Measurements from ENCODE around the gene RASSF10. TPM values are rescaled to one million over a fixed set of nuclear protein-coding genes. Genes with fewer than 3 reads are reported as not detected.

RASSF10 gene
- polyA plus RNA-seq, 3 donors = not detected

DNA sequence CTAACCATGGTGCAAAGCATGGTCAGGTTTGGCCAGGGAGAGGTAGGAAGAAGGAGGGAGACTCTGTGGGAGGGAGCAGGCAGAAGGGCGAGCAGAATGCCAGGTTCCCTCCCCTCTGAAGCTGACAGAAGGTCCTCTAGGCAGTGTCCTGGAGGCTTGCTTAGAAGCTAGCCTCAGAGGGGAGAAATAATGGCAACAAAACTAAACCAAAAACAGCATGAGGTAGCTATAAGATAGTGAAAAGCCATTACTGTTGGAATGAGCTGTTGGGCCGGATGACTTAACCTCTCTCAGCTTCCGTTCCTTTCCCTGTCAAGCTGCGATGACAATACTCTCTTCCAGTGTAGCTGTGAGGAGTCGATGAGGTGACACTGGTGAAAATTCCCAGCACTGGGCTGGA is 36.6 kb downstream of the RASSF10 start:
- H3K27me3 ChIP-seq (ENCODE audit: control insufficient read depth in 2 of 2, insufficient read depth in 2 of 2, low read length in 2 of 2) = no peaks in the 10 kb centered on the region
- H3K36me3 ChIP-seq (replicated peaks in 1 of 2; ENCODE audit: control insufficient read depth in 1 of 2, insufficient read depth in 2 of 2, low read length in 2 of 2) = no peaks in the 10 kb centered on the region
- intact Hi-C loops (cut with micrococcal nuclease) = no loop called here
- TF ChIP-seq, protein P1, sequence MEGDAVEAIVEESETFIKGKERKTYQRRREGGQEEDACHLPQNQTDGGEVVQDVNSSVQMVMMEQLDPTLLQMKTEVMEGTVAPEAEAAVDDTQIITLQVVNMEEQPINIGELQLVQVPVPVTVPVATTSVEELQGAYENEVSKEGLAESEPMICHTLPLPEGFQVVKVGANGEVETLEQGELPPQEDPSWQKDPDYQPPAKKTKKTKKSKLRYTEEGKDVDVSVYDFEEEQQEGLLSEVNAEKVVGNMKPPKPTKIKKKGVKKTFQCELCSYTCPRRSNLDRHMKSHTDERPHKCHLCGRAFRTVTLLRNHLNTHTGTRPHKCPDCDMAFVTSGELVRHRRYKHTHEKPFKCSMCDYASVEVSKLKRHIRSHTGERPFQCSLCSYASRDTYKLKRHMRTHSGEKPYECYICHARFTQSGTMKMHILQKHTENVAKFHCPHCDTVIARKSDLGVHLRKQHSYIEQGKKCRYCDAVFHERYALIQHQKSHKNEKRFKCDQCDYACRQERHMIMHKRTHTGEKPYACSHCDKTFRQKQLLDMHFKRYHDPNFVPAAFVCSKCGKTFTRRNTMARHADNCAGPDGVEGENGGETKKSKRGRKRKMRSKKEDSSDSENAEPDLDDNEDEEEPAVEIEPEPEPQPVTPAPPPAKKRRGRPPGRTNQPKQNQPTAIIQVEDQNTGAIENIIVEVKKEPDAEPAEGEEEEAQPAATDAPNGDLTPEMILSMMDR (IDR thresholded peaks at IDR 0.05) = no peak
- no peaks in the 10 kb centered on the region for H3K36me3 Mint-ChIP-seq
- no peaks in the 10 kb centered on the region for H3K4me1 Mint-ChIP-seq
- DNase-seq = no peak
- H3K27ac ChIP-seq (ENCODE audit: low read depth in 1 of 2, low read length in 2 of 2) = no peak overlapping the region
- no CpG with 5 or more reads among the region's 5 CpGs for WGBS (ENCODE audit: insufficient coverage)
- peaks cover 0 to 3% (median 0%) of the 10 kb centered on the region in 3 donors for H3K27me3 Mint-ChIP-seq (ENCODE audit: low read depth in 3 of 3)
- H3K9ac ChIP-seq (ENCODE audit: insufficient read depth, low read length, poor library complexity, severe bottlenecking) = no peak overlapping the region
- no peaks in the 10 kb centered on the region for H3K9me3 ChIP-seq (replicated peaks in 1 of 2; ENCODE audit: control insufficient read depth in 1 of 2, insufficient read depth in 1 of 2, low read length in 2 of 2)
- peaks cover 0 to 3% (median 0%) of the 10 kb centered on the region in 7 donors for H3K9me3 Mint-ChIP-seq
- no peaks in the 10 kb centered on the region for H3K4me1 ChIP-seq (ENCODE audit: control insufficient read depth in 1 of 2, insufficient read depth in 2 of 2, low read length in 2 of 2)
- H3K4me3 ChIP-seq (replicated peaks in 1 of 3; ENCODE audit: low read depth in 2 of 3, low read length in 3 of 3) = no peak overlapping the region
- no peak overlapping the region for H3K4me2 ChIP-seq (replicated peaks; ENCODE audit: extremely low read depth, low read length, poor library complexity, severe bottlenecking)
- H4K20me1 ChIP-seq (ENCODE audit: insufficient read depth, low read length) = no peaks in the 10 kb centered on the region
- no peaks in the 10 kb centered on the region for H3K79me2 ChIP-seq (ENCODE audit: insufficient read depth, low read length)
- H3K4me3 Mint-ChIP-seq = no peak overlapping the region
- no peak overlapping the region for H2AFZ ChIP-seq (ENCODE audit: insufficient read depth, low read depth, low read length, poor library complexity, severe bottlenecking)
- H3K27ac Mint-ChIP-seq = no peak overlapping the region

DNA sequence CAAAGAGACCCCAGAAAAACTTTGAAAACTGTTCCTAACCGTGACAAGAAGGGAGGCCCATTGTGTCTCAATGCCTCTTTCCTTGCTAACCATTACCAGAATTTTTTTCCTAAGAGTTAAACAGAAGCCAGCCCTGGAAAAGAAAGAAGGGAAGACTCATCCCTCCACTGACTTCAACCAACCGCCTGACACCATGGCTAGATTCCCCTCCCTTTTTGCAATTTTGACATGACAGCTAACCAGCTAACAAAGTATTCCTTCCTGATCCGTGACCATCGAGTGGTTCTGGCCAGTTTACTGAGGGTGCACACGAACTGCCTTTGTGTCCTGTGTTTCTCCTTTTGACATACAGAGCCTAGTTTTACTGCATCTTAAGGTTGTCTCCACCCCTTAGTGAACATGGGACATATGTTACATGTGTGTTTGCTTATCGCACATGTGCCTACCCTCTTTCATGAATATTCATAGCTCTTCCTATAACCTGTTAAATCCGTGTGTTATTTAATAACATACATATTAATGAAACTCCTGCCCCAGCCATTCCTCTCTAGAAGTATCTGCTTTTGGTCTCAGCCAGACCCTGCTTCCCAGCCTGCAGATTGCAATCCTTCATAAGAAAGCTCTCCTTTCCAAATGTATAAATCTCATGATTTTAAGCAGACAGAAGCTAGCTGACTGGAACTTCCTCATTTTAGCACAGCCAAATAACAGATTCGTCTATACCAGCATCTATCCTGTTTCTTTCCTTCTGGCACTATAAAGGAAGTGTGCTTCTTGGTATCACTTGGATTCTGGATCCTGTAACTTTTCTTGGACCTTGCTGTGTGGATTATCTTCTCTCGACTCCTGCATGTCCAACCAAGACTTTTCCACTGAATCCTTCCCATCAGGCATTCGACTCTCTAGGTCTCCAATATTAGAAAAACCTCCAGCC is 37.8 kb downstream of the RASSF10 start:
- no peak for DNase-seq
- WGBS (ENCODE audit: insufficient coverage) = 95% methylated on average over 6 of the region's 10 CpGs

More for the DNA sequence above, 37.8 kb downstream of the RASSF10 start:
- H3K27ac Mint-ChIP-seq = no peak overlapping the region
- H3K36me3 Mint-ChIP-seq = no peaks in the 10 kb centered on the region
- no peak overlapping the region for H3K9ac ChIP-seq (ENCODE audit: insufficient read depth, low read length, poor library complexity, severe bottlenecking)
- no peaks in the 10 kb centered on the region for H3K9me3 ChIP-seq (replicated peaks in 1 of 2; ENCODE audit: control insufficient read depth in 1 of 2, insufficient read depth in 1 of 2, low read length in 2 of 2)
- H3K4me1 ChIP-seq (ENCODE audit: control insufficient read depth in 1 of 2, insufficient read depth in 2 of 2, low read length in 2 of 2) = no peaks in the 10 kb centered on the region
- no peak overlapping the region for H3K27ac ChIP-seq (ENCODE audit: low read depth in 1 of 2, low read length in 2 of 2)
- TF ChIP-seq, protein P1 (IDR thresholded peaks at IDR 0.05) = no peak
- peaks cover 0 to 7% (median 0%) of the 10 kb centered on the region in 7 donors for H3K9me3 Mint-ChIP-seq
- intact Hi-C loops (cut with micrococcal nuclease) = no loop called here
- peaks cover 0 to 3% (median 1%) of the 10 kb centered on the region in 3 donors for H3K27me3 Mint-ChIP-seq (ENCODE audit: low read depth in 3 of 3)
- H3K4me3 ChIP-seq (replicated peaks in 1 of 3; ENCODE audit: low read depth in 2 of 3, low read length in 3 of 3) = no peak overlapping the region
- no peak overlapping the region for H3K4me3 Mint-ChIP-seq
- no peaks in the 10 kb centered on the region for H3K4me1 Mint-ChIP-seq
- H3K79me2 ChIP-seq (ENCODE audit: insufficient read depth, low read length) = no peaks in the 10 kb centered on the region
- H2AFZ ChIP-seq (ENCODE audit: insufficient read depth, low read depth, low read length, poor library complexity, severe bottlenecking) = no peak overlapping the region
- no peak overlapping the region for H3K4me2 ChIP-seq (replicated peaks; ENCODE audit: extremely low read depth, low read length, poor library complexity, severe bottlenecking)
- no peaks in the 10 kb centered on the region for H4K20me1 ChIP-seq (ENCODE audit: insufficient read depth, low read length)
- H3K36me3 ChIP-seq (replicated peaks in 1 of 2; ENCODE audit: control insufficient read depth in 1 of 2, insufficient read depth in 2 of 2, low read length in 2 of 2) = no peaks in the 10 kb centered on the region
- H3K27me3 ChIP-seq (ENCODE audit: control insufficient read depth in 2 of 2, insufficient read depth in 2 of 2, low read length in 2 of 2) = no peaks in the 10 kb centered on the region
